PFSK-1 (cell line): ENCODE data around the gene KIAA0753.

Experiments used
- FOXP2 ChIP-seq: optimal IDR thresholded peaks from 2 replicates; pipeline ENCODE3; 2011; ENCODE audit warnings: borderline replicate concordance, control low read depth, inconsistent platforms; ENCODE audit not compliant: insufficient read depth; ENCODE audit errors: extremely low read length, extremely low read depth
- POLR2AphosphoS5 ChIP-seq: IDR thresholded peaks from 2 replicates; pipeline ENCODE4 v1.6.1; 2012; ENCODE audit warnings: low read depth, mild to moderate bottlenecking, control low read depth, low read length, moderate library complexity
- SIN3A ChIP-seq: IDR thresholded peaks from 2 replicates; pipeline ENCODE4 v1.6.1; 2012; ENCODE audit warnings: mild to moderate bottlenecking, low read length, moderate library complexity, borderline replicate concordance; ENCODE audit not compliant: insufficient read depth
- TAF1 ChIP-seq: IDR thresholded peaks from 2 replicates; pipeline ENCODE4 v1.6.1; 2012; ENCODE audit warnings: low read length, control low read depth, borderline replicate concordance; ENCODE audit not compliant: insufficient read depth
- TF ChIP-seq, protein P1 (sequence below), 2 experiments: IDR thresholded peaks; 2 replicates each; pipeline versions ENCODE4 v1.6.1 to v1.8.0; 2011 to 2012; ENCODE audit warnings: low read depth in 2 of 2, low read length in 2 of 2, control low read depth in 1 of 2, inconsistent platforms in 1 of 2, mild to moderate bottlenecking in 1 of 2, moderate library complexity in 1 of 2; ENCODE audit not compliant: insufficient read depth in 1 of 2

The KIAA0753 gene

GRCh38 chr17:6683730-6684459 lies 43.4 kb upstream of the KIAA0753 start:
- TF ChIP-seq TAF1 (no peak), SIN3A (no peak), FOXP2 (no peak), POLR2AphosphoS5 (no peak)
- TF ChIP-seq, protein P1, sequence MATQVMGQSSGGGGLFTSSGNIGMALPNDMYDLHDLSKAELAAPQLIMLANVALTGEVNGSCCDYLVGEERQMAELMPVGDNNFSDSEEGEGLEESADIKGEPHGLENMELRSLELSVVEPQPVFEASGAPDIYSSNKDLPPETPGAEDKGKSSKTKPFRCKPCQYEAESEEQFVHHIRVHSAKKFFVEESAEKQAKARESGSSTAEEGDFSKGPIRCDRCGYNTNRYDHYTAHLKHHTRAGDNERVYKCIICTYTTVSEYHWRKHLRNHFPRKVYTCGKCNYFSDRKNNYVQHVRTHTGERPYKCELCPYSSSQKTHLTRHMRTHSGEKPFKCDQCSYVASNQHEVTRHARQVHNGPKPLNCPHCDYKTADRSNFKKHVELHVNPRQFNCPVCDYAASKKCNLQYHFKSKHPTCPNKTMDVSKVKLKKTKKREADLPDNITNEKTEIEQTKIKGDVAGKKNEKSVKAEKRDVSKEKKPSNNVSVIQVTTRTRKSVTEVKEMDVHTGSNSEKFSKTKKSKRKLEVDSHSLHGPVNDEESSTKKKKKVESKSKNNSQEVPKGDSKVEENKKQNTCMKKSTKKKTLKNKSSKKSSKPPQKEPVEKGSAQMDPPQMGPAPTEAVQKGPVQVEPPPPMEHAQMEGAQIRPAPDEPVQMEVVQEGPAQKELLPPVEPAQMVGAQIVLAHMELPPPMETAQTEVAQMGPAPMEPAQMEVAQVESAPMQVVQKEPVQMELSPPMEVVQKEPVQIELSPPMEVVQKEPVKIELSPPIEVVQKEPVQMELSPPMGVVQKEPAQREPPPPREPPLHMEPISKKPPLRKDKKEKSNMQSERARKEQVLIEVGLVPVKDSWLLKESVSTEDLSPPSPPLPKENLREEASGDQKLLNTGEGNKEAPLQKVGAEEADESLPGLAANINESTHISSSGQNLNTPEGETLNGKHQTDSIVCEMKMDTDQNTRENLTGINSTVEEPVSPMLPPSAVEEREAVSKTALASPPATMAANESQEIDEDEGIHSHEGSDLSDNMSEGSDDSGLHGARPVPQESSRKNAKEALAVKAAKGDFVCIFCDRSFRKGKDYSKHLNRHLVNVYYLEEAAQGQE (IDR thresholded peaks at IDR 0.05; ENCODE audit: insufficient read depth in 1 of 2, low read depth in 2 of 2, low read length in 2 of 2), result no peak

DNA sequence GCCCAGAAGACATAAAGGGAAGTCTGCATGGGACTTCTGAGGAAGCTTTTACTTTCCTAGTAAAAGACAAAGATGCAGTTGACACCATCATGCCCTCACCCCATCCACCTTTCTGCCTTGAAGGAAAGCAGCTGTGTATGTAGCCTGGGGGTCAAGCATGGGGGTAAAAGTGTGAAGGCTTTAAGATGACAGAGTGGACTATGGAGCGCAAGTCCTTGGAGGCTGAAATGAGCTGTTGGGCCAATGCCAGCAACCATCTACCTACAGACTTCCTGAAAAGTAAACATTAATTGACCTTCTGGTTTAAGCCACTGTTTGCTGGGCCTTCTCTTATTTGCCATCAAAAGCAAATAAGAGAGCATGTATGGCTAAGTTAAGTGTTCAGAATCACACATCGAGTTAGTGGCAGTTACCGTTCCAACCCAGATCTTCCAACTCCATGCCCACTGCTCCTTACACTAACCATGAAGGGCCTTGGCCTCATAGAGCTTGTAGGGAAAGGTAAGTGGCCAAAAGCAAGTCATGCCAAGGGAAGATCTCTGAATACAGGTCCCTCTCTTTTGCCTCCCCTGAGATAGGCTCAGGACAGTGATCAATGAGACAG lies 42.7 kb upstream of the KIAA0753 start:
- no peak for TF ChIP-seq POLR2AphosphoS5
- TF ChIP-seq, protein P1 (IDR thresholded peaks at IDR 0.05; ENCODE audit: insufficient read depth in 1 of 2, low read depth in 2 of 2, low read length in 2 of 2), result no peak
- TF ChIP-seq FOXP2, result no peak
- no peak for TF ChIP-seq TAF1
- TF ChIP-seq SIN3A, result no peak

GRCh38 chr17:6682339-6682738 lies 41.8 kb upstream of the KIAA0753 start:
- TF ChIP-seq TAF1, result no peak
- no peak for TF ChIP-seq POLR2AphosphoS5
- TF ChIP-seq, protein P1 (IDR thresholded peaks at IDR 0.05; ENCODE audit: insufficient read depth in 1 of 2, low read depth in 2 of 2, low read length in 2 of 2), result no peak
- no peak for TF ChIP-seq SIN3A
- no peak for TF ChIP-seq FOXP2

DNA sequence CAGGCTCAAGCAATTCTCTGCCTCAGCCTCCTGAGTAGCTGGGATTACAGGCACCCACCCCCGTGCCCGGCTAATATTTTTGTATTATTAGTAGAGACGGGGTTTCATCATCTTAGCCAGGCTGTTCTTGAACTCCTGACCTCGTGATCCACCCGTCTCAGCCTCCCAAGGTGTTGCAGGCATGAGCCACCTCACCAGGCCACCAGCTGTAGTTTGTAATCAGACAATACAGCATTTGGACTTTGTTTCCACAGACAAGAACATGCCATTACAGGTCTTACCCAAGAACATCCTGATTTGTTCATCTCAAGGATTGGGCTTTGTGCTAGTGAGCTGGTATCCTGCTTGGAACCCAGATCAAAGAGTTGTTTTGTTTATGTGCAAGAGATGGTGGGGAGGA lies 41.2 kb upstream of the KIAA0753 start:
- no peak for TF ChIP-seq TAF1
- no peak for TF ChIP-seq SIN3A
- TF ChIP-seq, protein P1 (IDR thresholded peaks at IDR 0.05; ENCODE audit: insufficient read depth in 1 of 2, low read depth in 2 of 2, low read length in 2 of 2), result no peak
- TF ChIP-seq FOXP2, result no peak
- no peak for TF ChIP-seq POLR2AphosphoS5
